Duodenal mucosa (tissue), 2 donors: ENCODE measurements around the gene MEIS3.

Experiments used
- H3K27ac ChIP-seq: one replicate; pipeline ENCODE4 v1.7.0; 2013; ENCODE audit warnings: low read depth, low read length
- H3K27me3 ChIP-seq, 2 donors: one replicate each; pipeline ENCODE4 v1.7.0; 2013; ENCODE audit warnings: low read length in 2 of 2, control low read depth in 1 of 2; ENCODE audit not compliant: insufficient read depth in 2 of 2, control insufficient read depth in 1 of 2
- H3K36me3 ChIP-seq, 2 donors: one replicate each; pipeline ENCODE4 v1.7.0; 2013; ENCODE audit warnings: low read length in 2 of 2, control low read depth in 1 of 2; ENCODE audit not compliant: insufficient read depth in 2 of 2, control insufficient read depth in 1 of 2
- H3K4me1 ChIP-seq, 2 donors: one replicate each; pipeline ENCODE4 v1.7.0; 2013; ENCODE audit warnings: low read length in 2 of 2, control low read depth in 1 of 2; ENCODE audit not compliant: insufficient read depth in 2 of 2, control insufficient read depth in 1 of 2
- H3K4me3 ChIP-seq, 2 donors: one replicate each; pipeline ENCODE4 v1.7.0; 2013; ENCODE audit warnings: low read length in 2 of 2, low read depth in 1 of 2
- H3K9ac ChIP-seq, 2 donors: one replicate each; pipeline ENCODE4 v1.7.0; 2013; ENCODE audit warnings: low read length in 2 of 2, low read depth in 1 of 2
- H3K9me3 ChIP-seq, 2 donors: one replicate each; pipeline ENCODE4 v1.7.0; 2013; ENCODE audit warnings: low read length in 2 of 2, control low read depth in 1 of 2; ENCODE audit not compliant: control insufficient read depth in 1 of 2

Gene MEIS3

DNA sequence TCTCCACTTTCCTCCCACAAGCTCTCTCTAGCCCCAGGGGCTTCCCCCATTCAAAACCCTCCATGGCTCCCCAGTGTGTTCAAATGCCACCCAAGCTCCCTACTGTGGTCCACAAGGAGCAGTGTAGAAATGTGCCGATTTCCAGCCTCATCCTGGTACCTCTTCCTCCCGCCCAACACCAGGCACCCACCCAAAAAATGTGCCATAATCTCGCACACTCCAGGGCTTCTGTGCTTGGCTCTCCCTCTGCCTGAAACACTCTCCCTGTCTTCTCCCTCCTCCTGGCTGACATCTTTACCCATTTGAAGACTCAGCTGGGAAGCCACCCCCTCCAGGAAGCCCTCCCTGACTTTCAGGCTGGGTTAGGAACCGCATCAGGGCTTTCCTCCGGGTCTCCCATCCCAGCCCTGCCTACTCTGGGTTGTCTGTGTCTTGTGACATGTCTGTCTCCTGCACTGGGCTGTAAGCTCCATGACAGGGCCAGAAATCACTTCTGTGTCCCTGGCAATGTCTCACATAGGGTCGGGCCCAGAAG lies 16.6 kb upstream of the MEIS3 start:
- no peaks in the 10 kb centered on the region for H3K9me3 ChIP-seq
- peaks cover 22 to 26% of the 10 kb centered on the region in 2 donors for H3K27me3 ChIP-seq
- no peak overlapping the region for H3K4me3 ChIP-seq
- H3K27ac ChIP-seq = no peak overlapping the region
- H3K9ac ChIP-seq = no peak overlapping the region
- no peaks in the 10 kb centered on the region for H3K4me1 ChIP-seq
- H3K36me3 ChIP-seq = no peaks in the 10 kb centered on the region

DNA sequence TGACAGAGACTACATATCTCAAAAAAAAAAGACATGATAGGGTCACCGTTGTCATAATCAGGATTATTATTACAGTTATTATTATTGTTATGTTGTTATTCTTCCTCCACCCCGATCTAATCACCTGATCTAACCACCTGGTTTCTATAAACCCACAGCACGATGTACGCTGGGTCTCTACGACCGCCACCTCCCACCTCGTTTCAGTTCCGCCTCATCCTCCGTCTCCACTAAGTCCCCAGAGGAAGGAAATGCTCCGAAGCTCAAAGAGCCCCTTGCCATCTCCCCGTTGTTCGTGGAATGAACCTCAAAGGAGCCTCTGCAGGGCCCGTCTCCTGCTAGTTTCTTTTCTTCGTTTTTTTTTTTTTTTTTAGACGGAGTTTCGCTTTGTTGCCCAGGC lies 15.9 kb upstream of the MEIS3 start:
- peaks cover 27 to 31% of the 10 kb centered on the region in 2 donors for H3K27me3 ChIP-seq
- H3K27ac ChIP-seq = no peak overlapping the region
- H3K36me3 ChIP-seq = no peaks in the 10 kb centered on the region
- H3K9me3 ChIP-seq = no peaks in the 10 kb centered on the region
- H3K4me1 ChIP-seq = peaks cover 3% of the 10 kb centered on the region in 2 donors
- H3K9ac ChIP-seq = no peak overlapping the region
- no peak overlapping the region for H3K4me3 ChIP-seq

DNA sequence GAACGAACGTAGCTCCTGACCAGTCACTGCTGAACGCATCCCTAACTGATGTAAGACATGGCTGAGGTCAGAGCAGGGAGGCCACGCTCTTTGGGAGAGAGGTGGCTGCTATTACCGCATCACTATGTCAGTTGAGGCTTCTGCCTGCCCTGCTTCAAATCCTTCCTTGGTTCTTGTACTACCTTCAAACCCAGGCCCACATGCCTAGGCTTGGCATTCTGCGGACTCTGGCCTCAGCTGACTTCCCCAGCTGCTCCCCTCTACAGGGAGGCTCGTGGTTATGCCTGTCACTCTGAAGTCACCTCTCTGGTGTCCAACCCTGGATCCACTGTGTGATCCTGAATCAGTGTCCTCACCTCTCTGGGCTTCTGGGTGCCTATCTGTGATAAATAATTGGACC lies 14.8 kb upstream of the MEIS3 start:
- peaks cover 4 to 9% of the 10 kb centered on the region in 2 donors for H3K4me1 ChIP-seq
- peaks cover 34 to 36% of the 10 kb centered on the region in 2 donors for H3K27me3 ChIP-seq
- no peak overlapping the region for H3K27ac ChIP-seq
- H3K9me3 ChIP-seq = no peaks in the 10 kb centered on the region
- H3K4me3 ChIP-seq = no peak overlapping the region
- H3K36me3 ChIP-seq = no peaks in the 10 kb centered on the region
- H3K9ac ChIP-seq = no peak overlapping the region

DNA sequence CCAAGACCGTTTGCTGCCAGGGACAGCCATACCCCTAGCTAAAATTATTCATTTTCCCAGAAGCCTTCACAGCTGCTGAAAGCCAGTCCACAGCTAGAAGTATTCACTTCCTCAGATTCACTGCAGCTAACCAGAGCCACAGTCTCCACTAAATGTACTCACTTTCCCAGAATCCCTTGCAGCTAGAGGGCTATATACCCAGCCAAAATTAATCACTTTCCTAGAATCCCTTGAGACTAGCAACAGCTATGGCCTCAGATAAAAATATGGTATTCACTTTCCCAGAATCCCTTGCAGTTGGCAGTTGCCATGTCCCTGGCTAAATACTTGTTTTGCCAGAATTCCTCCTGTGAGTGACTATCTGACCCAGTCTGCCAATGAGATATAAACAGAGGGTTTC lies 13.8 kb upstream of the MEIS3 start:
- Histone ChIP-seq H3K9me3 (no peaks in the 10 kb centered on the region), H3K9ac (no peak overlapping the region), H3K27me3 (peaks cover 34 to 36% of the 10 kb centered on the region in 2 donors), H3K36me3 (no peaks in the 10 kb centered on the region), H3K4me3 (no peak overlapping the region), H3K4me1 (peaks cover 4 to 15% of the 10 kb centered on the region in 2 donors), H3K27ac (no peak overlapping the region)

- Histone ChIP-seq H3K4me3 (no peak overlapping the region), H3K9ac (no peak overlapping the region), H3K36me3 (no peaks in the 10 kb centered on the region), H3K4me1 (peaks cover 5 to 21% of the 10 kb centered on the region in 2 donors), H3K27me3 (peaks cover 34 to 36% of the 10 kb centered on the region in 2 donors), H3K9me3 (no peaks in the 10 kb centered on the region), H3K27ac (no peak overlapping the region)
Measured at GRCh38 chr19:47432499-47432898, 13.2 kb upstream of the MEIS3 start.

DNA sequence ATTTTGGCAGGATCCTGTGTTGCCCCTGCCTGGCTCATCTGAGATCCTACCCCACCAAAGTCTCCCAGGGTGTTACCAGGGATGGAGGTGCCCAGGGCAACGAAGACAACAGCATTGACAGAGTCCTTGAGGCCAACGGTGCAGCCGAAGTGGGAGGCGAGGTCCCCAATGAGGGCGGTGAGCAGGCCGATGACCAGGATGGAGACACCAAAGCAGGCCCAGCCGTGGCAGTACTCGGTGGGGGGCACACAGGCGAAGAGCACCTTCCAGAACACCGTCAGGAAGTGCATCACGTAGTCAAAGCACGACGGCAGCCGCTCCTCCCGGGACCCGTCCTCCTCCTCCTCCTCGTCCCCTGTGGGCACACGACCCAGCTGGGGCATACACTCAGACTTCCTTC lies 12.8 kb upstream of the MEIS3 start:
- H3K9ac ChIP-seq = no peak overlapping the region
- H3K4me1 ChIP-seq = peaks cover 9 to 25% of the 10 kb centered on the region in 2 donors
- no peak overlapping the region for H3K4me3 ChIP-seq
- H3K27ac ChIP-seq = no peak overlapping the region
- peaks cover 34% of the 10 kb centered on the region in 2 donors for H3K27me3 ChIP-seq
- no peaks in the 10 kb centered on the region for H3K36me3 ChIP-seq
- no peaks in the 10 kb centered on the region for H3K9me3 ChIP-seq

GRCh38 chr19:47430041-47430802 lies 10.9 kb upstream of the MEIS3 start:
- H3K27me3 ChIP-seq = peaks cover 26 to 34% of the 10 kb centered on the region in 2 donors
- H3K36me3 ChIP-seq = no peaks in the 10 kb centered on the region
- H3K4me1 ChIP-seq = peaks cover 10 to 26% of the 10 kb centered on the region in 2 donors
- H3K4me3 ChIP-seq = peak overlapping the region in 1 of 2 donors; percentile 51
- no peaks in the 10 kb centered on the region for H3K9me3 ChIP-seq
- no peak overlapping the region for H3K27ac ChIP-seq
- peak overlapping the region in 1 of 2 donors; percentile 18 for H3K9ac ChIP-seq

GRCh38 chr19:47429140-47429793 lies 9.9 kb upstream of the MEIS3 start:
- no peak overlapping the region for H3K4me3 ChIP-seq
- H3K36me3 ChIP-seq = no peaks in the 10 kb centered on the region
- H3K9ac ChIP-seq = no peak overlapping the region
- H3K9me3 ChIP-seq = no peaks in the 10 kb centered on the region
- peaks cover 23 to 33% of the 10 kb centered on the region in 2 donors for H3K27me3 ChIP-seq
- H3K4me1 ChIP-seq = peaks cover 10 to 26% of the 10 kb centered on the region in 2 donors
- no peak overlapping the region for H3K27ac ChIP-seq

DNA sequence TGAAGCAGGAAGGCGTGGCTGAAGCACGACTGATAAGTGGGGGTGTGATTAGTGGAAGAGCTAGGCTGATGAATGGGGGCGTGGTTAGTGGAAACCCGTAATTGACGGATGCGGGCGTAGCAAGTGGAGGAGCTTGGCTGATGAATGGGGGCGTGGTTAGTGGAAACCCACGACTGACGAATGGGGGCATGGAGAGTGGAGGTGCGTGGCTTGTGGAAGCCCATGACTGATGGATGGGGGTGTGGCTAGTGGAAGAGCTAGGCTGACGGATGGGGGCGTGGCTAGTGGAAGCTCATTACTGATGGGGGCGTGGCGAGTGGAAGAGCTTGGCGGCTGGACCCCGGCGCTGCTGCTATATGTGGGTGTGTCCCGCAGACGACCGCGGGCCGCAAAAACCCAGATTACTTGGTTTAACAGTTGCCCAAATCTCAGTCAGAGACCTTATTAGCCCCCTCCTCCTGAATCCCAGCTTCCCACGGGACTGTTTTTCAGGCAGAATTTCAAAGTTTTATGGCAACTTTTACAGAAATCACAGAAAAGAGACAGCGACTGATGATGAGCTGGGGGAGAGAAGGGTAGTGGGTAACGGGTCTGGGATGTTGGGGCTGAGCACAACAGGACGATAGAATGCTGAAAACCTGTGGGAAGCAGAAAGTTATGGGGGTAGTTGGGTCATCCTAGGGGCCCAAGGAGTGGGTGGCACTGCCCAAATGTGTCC lies 9.0 kb upstream of the MEIS3 start:
- Histone ChIP-seq H3K27me3 (peaks cover 26 to 36% of the 10 kb centered on the region in 2 donors), H3K9ac (no peak overlapping the region), H3K27ac (no peak overlapping the region), H3K36me3 (no peaks in the 10 kb centered on the region), H3K4me1 (peaks cover 10 to 26% of the 10 kb centered on the region in 2 donors), H3K4me3 (peak overlapping the region in 1 of 2 donors; percentile 2), H3K9me3 (no peaks in the 10 kb centered on the region)
